RWPE1 (cell line): ENCODE measurements around the gene PRR33.
A peak's percentile ranks its signal among the peaks of the same experiment; 100 is the strongest.

Experiments used
- CTCF ChIA-PET: fragments of 350-600 bp; sonication (Branson Sonifier 250); formaldehyde crosslinking; extraction: SDS; loops from one replicate; lab custom pipeline; 2021; lab: Yijun Ruan, JAX
- POLR2A ChIA-PET: fragments of 400-600 bp; formaldehyde crosslinking; extraction: SDS; loops from one replicate; lab custom pipeline; 2020; ENCODE audit warnings: antibody characterized with exemption; ENCODE audit not compliant: low non-redundant PET; lab: Yijun Ruan, JAX
- DNase-seq: peaks from one replicate; pipeline ENCODE4 v3.0.0; 2012; ENCODE audit warnings: low spot score
- H3K27ac ChIP-seq: fragments of 450-650 bp; 2 replicates; pipeline ENCODE4 v1.5.1; 2017
- TF ChIP-seq, protein P1 (sequence below): fragments of 450-650 bp; conservative IDR thresholded peaks from 2 replicates; pipeline ENCODE4 v1.5.1; 2017; ENCODE audit warnings: low read depth, mild to moderate bottlenecking

The PRR33 gene

DNA sequence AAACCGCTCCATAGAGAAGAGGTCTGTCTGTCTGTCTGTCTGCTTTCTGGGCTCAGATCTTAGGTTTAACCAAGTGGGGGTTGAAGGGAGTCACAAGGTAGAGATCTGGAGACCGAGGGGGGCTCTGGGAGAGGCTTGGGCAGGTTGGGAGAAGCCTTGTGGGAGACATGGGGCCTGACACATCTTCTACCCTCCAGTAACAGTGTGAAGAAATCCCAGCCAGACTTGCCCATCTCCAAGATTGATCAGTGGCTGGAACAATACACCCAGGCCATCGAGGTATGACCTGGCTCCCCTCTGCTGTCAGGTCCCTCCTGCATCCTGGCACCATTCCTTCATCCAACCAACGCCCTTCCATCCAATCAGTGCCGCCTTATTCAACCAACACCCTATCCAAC lies 7.4 kb downstream of the PRR33 start:
- ChIA-PET POLR2A (no interaction called here), CTCF (interaction anchor here (2.5 kb wide), 1 partner anchor 33 kb away, joined by 11 read pairs; no protein-coding TSS in a partner anchor)
- H3K27ac ChIP-seq, result peak overlapping the region; percentile 100
- TF ChIP-seq, protein P1, sequence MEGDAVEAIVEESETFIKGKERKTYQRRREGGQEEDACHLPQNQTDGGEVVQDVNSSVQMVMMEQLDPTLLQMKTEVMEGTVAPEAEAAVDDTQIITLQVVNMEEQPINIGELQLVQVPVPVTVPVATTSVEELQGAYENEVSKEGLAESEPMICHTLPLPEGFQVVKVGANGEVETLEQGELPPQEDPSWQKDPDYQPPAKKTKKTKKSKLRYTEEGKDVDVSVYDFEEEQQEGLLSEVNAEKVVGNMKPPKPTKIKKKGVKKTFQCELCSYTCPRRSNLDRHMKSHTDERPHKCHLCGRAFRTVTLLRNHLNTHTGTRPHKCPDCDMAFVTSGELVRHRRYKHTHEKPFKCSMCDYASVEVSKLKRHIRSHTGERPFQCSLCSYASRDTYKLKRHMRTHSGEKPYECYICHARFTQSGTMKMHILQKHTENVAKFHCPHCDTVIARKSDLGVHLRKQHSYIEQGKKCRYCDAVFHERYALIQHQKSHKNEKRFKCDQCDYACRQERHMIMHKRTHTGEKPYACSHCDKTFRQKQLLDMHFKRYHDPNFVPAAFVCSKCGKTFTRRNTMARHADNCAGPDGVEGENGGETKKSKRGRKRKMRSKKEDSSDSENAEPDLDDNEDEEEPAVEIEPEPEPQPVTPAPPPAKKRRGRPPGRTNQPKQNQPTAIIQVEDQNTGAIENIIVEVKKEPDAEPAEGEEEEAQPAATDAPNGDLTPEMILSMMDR, result no peak
- no peak for DNase-seq

DNA sequence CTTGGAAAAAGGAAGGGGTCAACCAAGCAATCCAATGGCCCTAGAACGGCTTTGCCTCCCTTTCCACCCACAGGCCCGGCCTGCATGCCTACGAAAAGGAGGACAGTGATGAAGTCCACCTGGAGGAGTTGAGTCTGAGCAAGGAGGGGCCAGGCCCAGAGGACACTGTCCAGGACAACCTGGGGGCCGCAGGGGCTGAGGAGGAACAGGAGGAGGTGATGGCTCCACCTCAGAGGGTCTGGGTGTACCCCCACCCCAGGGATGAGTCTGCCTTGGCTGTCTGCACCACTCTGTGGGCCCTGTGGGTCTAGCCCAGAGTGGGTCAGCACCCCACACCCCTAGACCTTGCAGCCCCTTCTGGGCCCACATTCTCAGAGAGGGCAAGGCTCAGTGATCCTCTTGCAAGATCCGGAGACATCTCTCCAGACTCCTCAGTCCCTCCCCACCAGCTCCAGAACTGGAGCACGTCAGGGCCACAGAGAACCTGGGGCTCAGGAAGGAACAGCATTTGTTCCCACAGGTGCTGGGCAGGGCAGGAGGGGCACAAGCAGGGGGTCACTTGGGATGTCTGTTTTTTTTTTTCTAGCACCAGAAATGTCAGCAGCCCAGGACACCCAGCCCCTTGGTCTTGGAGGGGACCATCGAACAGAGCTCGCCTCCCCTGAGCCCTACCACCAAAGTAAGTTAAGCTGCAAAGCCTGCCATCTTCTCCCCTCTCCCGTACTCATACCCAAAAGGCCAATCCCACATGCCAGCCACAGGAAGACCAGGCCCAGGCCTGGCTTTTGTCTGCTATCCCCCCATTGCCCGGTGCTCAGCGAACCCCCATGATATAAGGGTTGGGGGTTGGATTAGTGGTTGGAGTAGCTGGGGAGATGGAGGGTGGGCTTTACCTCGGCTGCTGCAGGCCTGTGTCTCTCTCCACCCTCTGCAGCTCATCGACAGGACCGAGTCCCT lies 8.1 kb downstream of the PRR33 start:
- POLR2A ChIA-PET, result no interaction called here
- TF ChIP-seq, protein P1, result no peak
- no peak for DNase-seq
- CTCF ChIA-PET, result interaction anchor here (0.6 to 2.5 kb wide), 12 partner anchors 33 to 267 kb away, joined by 5 to 20 read pairs (median 9); partner anchors contain the start of gene H19
- H3K27ac ChIP-seq, result peak overlapping the region; percentile 100

DNA sequence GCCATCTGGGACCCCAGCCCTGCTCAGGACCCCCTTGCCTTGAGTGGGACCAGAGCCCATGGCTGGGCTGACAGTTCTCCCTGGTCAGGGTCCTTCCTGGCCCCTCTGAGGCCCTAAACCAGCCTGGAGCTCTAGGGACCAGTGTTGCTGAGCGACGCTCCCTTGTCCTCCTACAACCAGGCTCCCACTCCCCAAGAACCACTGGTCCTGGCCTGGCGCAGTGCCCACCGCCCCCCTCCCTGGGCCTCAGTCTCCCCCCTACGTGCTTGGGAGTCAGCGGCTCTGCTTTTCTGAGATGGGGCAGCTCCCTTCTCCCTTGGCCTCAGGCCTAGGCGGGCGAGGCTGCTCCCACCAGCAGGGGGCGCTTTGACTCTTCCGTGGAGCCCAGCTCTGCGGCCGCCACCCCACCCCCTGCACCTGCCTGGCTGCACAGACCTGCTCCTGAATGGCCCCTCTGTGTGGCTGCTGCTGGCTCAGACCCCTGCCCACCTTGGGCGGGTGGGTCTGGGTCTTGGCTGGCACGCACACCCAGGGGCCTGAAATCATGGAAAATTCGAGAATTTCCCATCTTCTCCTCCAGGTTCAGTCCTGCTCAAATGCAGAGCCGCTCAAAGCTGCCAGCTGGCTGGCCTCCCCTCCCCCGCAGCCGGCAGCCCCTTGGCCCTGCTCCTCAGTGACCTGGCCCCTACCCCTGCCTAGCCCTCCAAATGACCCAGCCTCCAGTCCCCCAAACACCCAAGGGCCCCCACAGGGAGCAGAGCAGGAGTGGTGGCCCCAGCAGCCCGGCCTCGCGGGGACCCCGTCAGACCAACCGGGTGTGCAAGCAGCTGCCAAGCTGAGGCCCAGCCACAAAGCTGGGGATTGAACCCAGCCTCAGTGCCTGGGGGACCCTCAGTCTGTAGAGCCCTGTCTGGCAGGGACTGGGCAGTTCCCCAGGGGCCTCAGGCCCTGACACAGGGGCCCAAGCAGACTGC lies 9.1 kb downstream of the PRR33 start:
- POLR2A ChIA-PET, result no interaction called here
- CTCF ChIA-PET, result interaction anchor here (0.5 to 2.5 kb wide), 47 partner anchors 9 to 271 kb away, joined by 3 to 24 read pairs (median 5); partner anchors contain the start of genes H19, PRR33 and TNNI2
- DNase-seq, result peak; percentile 82
- TF ChIP-seq, protein P1, result peak; percentile 88
- peak overlapping the region; percentile 100 for H3K27ac ChIP-seq

DNA sequence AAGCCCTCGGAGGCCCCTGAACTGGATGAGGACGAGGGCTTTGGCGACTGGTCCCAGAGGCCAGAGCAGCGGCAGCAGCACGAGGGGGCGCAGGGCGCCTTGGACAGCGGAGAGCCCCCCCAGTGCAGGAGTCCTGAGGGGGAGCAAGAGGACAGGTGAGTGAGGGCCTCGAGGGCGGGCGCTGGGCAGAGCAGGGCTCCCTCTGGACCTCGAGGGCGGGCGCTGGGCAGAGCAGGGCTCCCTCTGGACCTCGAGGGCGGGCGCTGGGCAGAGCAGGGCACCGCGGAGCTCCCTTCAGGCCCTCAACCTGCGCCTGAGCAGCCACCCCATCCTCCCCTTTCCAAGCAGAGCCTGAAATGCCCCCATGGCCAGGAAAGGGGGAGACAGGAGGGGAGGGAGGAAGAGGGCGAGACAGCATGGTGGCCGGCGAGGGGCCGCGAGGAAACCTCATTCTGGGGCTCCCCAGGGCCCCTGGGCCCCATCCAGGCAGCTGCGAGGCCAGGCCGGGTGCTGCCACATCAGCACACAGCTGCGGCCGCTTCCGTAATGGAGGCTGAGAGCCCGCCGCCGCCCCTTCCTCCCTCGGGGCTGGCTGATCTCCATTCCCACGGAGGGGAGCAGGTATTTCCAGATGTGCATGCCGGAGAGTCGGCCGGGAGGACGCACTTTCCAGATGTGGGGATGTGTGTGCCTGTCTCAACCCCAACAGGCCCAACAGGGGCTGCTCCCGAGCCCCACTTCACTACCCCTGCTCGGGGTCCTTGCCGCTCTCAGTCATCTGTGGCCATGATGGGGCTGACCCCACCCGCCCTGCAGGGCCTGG lies 10.0 kb downstream of the PRR33 start:
- ChIA-PET POLR2A (no interaction called here), CTCF (interaction anchor here (0.5 to 2.5 kb wide), 45 partner anchors 8 to 272 kb away, joined by 3 to 24 read pairs (median 5); partner anchors contain the start of genes H19, PRR33 and TNNI2)
- TF ChIP-seq, protein P1, result no peak
- peak overlapping the region; percentile 100 for H3K27ac ChIP-seq
- DNase-seq, result no peak

DNA sequence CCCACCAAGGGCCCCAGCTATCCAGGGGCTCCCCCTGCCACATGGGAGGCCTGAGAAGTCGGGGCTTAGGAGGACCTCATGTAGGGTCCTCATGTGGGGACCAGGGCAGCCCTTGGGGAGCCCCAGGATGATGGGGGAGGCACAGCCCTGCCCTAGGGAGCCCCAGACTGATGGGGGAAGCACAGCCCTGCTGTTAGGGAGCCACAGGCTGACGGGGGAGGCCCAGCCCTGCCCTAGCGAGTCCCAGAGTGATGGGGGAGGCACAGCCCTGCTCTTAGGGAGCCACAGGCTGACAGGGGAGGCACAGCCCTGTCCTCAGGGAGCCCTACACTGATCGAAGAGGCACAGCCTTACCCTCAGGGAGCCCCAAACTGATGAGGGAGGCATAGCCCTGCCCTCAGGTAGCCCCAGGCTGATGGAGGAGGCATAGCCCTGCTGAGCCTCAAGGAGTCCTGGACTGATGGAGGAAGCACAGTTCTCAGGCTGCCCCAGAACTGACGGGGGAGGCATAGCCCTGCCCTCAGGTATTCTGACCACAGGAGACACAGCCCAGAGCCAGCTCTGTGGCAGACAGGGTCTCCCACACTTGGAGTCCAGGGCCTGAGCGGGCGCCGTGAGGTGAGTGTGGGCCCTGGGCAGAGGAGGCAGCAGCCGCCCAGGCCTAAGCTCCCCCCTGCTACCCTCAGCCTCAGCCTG lies 10.8 kb downstream of the PRR33 start:
- ChIA-PET POLR2A (no interaction called here), CTCF (interaction anchor here (1.8 kb wide), 1 partner anchor 147 kb away, joined by 7 read pairs; no protein-coding TSS in a partner anchor)
- TF ChIP-seq, protein P1, result no peak
- peak overlapping the region; percentile 100 for H3K27ac ChIP-seq
- no peak for DNase-seq
